Activated CD4-positive, alpha-beta T cell treated with anti-CD3 and anti-CD28 coated beads, Interleukin-10, Interleukin-2, amounts not matched to agents 100 ng/mL and 50 ng/mL, durations not matched to agents 16 hours and 8 hours (primary cell): ENCODE measurements around the gene SLC39A7.

Experiments
- DNase-seq: peaks from one replicate; pipeline ENCODE4 v3.0.0-alpha.2; 2020

Gene SLC39A7

GRCh38 chr6:33170176-33171015, 30.3 kb upstream of the SLC39A7 start:
- no peak for DNase-seq

GRCh38 chr6:33171016-33171879, 29.4 kb upstream of the SLC39A7 start:
- DNase-seq = no peak

DNA sequence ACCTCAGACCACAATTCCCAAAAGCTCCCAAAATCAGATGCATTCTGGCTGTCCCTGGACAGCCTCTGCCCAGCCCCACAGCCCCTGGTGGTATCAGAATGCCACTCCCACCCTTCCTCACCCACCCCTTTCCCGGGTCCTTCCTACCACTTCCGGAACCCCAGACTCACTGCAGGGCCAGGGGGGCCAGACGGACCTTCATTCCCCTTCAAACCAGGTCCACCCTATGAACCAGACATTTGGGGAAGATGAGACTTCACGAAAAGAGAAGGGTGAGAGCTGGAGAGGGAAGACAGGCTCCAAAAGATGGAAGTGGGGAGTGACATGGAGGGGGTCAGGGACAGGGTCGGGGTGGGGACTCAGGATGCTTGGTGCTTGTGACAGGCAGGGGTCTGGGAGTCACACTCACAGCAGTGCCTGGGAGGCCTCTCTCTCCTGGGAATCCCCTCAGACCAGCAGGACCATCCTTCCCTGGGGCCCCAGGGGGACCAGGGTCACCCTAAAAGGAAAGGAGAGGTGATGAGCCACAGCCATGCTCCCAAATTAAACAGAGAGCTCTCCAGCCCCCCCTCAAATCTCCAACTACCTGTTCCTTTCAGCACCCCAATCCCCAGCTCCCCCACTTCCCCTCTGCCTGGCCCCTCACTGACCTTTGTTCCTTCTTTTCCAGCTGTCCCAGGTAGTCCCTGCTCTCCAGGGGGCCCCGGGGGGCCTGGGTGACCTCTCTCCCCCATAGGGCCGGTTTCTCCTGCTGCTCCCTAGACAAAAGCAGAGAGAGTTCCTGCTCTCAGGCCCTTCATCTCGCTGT, 28.6 kb upstream of the SLC39A7 start:
- no peak for DNase-seq

- no peak for DNase-seq
These were observed 27.8 kb upstream of the SLC39A7 start for GRCh38 chr6:33172688-33173534.

DNA sequence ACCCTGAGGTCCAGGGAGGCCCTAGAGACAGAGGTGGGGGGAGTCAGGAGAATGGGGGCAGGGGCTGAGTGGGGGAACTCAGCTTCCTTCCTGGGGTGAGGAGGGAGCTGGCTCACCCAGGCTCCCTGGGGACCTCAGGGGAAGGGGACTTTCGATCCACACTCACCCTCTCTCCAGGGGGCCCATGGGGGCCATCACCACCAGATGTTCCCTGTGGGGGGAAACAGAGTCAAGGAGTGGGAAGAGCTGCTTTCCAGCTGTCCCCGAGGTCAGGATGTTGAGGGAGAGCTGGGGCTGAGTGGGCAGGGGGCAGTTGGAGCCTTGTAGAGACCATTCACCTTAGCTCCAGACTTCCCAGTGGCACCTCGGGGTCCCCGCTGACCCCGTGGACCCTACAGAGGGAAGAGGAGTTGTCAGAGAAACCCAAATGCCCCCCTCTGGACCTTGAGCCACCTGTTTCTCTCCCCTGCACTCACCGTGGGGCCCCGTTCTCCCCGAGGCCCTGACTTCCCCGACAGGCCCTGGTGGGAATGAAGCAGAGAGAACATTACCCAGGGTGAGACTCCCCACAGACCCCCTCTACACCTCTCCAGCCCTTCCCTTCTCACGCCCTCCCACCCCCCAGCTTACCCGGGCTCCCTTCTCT, 27.0 kb upstream of the SLC39A7 start:
- no peak for DNase-seq

GRCh38 chr6:33174784-33175183, 25.9 kb upstream of the SLC39A7 start:
- DNase-seq = no peak

GRCh38 chr6:33175436-33176069, 25.1 kb upstream of the SLC39A7 start:
- no peak for DNase-seq

GRCh38 chr6:33176906-33177305, 23.8 kb upstream of the SLC39A7 start:
- DNase-seq = no peak

DNA sequence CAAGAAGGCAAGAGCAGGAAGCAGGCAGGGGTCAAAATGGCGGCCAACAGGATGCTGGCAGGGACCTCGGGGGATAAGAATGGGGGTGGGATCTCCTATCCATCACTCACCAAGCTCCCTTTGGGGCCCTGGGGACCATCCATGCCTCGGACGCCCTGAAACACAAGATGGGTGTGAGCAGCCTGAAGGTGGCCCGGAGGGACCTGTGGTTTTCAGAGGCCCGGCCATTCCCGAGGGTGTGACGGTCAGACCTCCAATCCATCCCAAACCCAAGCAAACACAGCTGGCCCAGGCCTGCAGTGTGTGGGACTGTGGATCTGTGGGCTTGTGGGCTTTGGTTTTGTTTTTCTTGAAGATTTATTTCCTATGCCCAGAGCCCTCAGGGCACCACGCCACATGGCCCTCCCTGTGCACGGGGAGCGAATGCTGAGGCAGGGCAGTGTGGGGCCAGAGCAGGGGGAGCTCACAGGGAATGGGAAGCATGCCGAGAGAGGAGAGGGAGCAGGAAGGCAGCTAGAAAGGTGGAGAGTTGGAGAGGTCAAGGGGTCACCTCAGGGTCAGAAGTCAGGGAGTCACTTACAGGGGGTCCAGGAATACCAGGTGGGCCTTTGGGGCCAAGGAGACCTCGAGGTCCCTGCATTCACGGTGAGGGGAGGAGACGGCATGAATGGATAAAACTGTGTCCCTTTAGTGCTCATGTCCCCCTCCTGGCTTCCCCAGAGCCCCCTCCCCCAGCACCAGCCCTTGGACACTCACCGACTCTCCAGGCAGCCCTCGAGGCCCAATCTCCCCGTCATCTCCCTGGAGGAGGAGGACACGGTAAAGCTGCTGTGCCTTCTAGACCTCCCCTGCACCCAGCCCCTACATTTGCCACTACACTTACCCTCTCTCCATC, 22.9 kb upstream of the SLC39A7 start:
- DNase-seq = no peak

DNA sequence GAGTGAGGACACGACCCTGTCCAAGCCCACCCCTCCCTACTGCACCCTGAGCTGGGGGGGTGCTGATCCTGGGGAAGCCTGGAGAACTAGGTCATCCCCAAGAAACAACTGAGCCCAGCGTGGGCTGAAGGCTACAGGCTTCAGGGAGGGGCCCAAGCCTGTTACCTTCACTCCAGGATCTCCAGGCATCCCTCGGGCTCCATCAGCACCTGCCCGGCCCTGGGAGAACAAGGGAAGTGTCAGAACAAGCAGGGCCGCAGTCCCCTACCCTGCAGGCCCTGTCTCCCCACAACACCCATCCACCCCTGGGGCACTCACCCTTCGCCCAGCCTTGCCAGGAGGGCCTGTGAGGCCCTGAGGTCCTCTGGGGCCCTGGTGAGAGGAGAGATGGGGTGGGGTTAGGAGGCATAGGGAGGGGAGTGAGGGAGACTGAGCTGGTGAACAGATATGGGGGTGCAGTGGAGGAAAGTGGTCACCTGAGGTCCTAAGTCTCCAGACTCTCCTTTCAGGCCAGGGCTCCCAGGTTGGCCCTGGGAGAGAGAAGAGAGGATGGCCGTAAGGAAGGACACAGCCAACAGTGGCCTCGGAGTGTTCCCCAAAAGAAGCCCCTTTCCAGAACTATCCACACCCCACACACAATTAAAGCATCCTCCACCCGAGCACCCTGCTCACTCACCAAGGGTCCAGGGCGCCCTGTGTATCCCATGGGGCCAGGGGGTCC, 21.8 kb upstream of the SLC39A7 start:
- no peak for DNase-seq

DNA sequence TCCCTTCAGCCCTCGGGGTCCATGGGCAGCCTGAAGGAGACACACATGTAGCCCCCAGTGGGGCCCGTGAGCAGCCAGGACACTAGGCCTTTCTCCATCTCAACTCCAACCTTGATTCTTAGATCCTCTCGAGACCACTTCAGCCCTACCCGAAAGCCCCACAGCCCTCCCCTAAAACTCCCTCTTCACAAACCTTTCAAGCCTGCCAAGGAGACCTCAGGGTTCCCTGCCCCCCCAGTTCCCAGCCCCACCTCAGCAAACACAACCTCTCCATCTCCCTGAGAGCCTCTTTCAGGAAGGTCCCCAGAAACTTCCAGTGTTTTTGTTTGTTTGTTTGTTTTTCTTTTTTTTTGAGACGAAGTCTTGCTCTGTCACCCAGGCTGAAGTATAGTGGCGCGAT, 19.5 kb upstream of the SLC39A7 start:
- no peak for DNase-seq

GRCh38 chr6:33183071-33183683, 17.5 kb upstream of the SLC39A7 start:
- DNase-seq = peak; percentile 32

GRCh38 chr6:33185190-33185589, 15.5 kb upstream of the SLC39A7 start:
- DNase-seq = no peak

- DNase-seq = no peak
These were observed 14.9 kb upstream of the SLC39A7 start for GRCh38 chr6:33185654-33186187.

GRCh38 chr6:33187809-33188208, 12.9 kb upstream of the SLC39A7 start:
- DNase-seq = no peak

DNA sequence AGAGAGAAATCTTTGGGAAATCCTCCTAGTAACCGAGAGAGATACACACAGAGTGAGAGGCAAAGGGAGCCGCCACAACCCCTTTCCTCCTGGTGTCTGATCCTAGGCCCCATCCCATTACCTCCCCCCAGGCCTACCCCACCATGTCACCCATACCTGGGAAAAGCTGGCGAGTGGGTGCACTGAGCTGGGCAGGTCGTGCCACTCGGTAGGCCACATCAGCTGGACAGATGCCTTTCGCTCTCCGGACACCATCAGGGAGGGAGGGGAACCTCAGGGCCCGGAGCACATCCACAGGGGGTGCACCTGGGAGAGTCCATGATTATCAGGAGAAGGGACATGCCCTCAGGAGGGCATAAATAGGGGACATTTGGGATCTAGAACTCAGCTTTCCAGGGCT, 11.5 kb upstream of the SLC39A7 start:
- DNase-seq = no peak

DNA sequence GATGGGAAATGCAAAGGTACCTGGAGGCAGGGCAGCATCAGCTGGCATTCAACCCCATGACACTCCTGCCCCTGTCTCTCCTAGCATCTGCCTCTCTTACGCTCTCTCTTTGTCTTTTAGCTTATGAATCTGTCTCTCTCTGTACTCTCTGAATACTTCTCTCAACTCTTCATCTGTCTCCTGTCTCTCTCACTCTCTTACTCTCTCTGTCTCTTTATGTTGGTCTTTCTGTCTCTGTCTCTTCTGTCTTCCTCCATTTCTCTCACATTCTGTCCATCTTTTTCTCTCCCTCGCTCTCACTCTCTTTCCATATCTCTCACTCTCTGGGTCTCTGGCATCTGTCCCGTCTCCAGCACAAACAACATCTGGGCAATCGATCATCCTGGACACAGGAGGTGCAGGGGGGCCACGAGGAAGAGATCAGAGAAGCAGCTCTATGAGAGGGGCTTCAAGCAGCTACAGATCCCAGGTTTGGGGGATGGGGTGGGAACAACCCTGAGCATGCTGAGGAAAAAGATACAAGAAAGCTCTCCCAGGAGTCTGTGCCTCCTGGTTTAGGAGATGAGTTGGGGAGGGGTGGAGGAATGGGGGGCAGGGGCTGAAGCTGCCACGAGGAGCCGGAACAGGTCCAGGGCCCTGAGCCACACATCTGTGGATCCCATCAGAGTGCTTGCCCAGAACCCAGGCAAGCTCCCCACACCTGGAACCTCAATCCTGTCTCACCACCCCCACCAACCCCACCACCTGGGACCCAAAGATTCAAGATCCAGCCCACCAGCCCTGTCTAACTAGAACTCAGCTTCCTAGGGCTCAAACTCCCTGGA, 10.8 kb upstream of the SLC39A7 start:
- DNase-seq = no peak
